ENCODE data around the gene ANKRD2.

GRCh38 chr10:97532935-97533671 is 39.5 kb upstream of the ANKRD2 start:
- TF ChIP-seq POLR2A (IDR thresholded peaks at IDR 0.05) (no peak), CTCF (IDR thresholded peaks at IDR 0.05) (no peak)
